Measurements from ENCODE around the gene THADA.

Gene THADA

DNA sequence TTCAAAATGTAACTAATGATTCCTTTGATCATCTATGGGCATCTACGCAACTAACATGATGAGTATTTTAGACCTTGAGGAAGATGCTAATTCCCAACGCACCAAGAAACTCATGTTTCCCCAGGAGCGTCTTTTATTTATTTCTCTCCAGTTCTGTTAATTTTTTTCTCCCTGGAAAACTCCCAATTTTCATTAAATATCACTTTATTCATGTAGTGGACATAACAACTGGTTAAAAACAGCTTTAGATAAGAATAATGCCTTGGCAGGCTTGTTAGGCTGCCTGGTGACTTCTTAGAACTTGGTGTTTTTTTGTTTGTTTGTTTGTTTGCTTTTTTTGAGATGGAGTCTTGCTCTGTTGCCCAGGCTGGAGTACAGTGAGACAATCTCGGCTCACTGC, 306.5 kb downstream of the THADA start:
- Histone ChIP-seq H3K4me2 (ENCODE audit: low read depth, low read length, poor library complexity, severe bottlenecking) (no peak overlapping the region), H3K9ac (ENCODE audit: low read length) (no peak overlapping the region), H2AFZ (ENCODE audit: low read depth, low read length, severe bottlenecking) (no peak overlapping the region), H3K79me2 (ENCODE audit: insufficient read depth, low read length) (no peaks in the 10 kb centered on the region), H4K20me1 (ENCODE audit: low read depth, low read length) (no peaks in the 10 kb centered on the region), H3F3A (ENCODE audit: insufficient read depth) (no peaks in the 10 kb centered on the region), H3K27me3 (ENCODE audit: low read length) (no peaks in the 10 kb centered on the region), H3K36me3 (ENCODE audit: low read length) (peaks cover 24% of the 10 kb centered on the region), H3K9me3 (ENCODE audit: insufficient read depth, low read length) (peaks cover 8% of the 10 kb centered on the region; the same call in 1 of the 2 replicates), H3K27ac (ENCODE audit: low read depth, low read length) (no peak overlapping the region), H3K9me2 (replicated peaks; ENCODE audit: insufficient read depth, low read length) (no peaks in the 10 kb centered on the region), H3K4me3 (ENCODE audit: insufficient read depth, low read length, poor library complexity, severe bottlenecking) (no peak overlapping the region)
- TF ChIP-seq EZH2phosphoT487 (conservative IDR thresholded peaks at IDR 0.05; ENCODE audit: low read length) = no peak
- TF ChIP-seq, protein P1, sequence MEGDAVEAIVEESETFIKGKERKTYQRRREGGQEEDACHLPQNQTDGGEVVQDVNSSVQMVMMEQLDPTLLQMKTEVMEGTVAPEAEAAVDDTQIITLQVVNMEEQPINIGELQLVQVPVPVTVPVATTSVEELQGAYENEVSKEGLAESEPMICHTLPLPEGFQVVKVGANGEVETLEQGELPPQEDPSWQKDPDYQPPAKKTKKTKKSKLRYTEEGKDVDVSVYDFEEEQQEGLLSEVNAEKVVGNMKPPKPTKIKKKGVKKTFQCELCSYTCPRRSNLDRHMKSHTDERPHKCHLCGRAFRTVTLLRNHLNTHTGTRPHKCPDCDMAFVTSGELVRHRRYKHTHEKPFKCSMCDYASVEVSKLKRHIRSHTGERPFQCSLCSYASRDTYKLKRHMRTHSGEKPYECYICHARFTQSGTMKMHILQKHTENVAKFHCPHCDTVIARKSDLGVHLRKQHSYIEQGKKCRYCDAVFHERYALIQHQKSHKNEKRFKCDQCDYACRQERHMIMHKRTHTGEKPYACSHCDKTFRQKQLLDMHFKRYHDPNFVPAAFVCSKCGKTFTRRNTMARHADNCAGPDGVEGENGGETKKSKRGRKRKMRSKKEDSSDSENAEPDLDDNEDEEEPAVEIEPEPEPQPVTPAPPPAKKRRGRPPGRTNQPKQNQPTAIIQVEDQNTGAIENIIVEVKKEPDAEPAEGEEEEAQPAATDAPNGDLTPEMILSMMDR (IDR thresholded peaks at IDR 0.05; ENCODE audit: insufficient read depth, low read length, poor library complexity, severe bottlenecking) = no peak

DNA sequence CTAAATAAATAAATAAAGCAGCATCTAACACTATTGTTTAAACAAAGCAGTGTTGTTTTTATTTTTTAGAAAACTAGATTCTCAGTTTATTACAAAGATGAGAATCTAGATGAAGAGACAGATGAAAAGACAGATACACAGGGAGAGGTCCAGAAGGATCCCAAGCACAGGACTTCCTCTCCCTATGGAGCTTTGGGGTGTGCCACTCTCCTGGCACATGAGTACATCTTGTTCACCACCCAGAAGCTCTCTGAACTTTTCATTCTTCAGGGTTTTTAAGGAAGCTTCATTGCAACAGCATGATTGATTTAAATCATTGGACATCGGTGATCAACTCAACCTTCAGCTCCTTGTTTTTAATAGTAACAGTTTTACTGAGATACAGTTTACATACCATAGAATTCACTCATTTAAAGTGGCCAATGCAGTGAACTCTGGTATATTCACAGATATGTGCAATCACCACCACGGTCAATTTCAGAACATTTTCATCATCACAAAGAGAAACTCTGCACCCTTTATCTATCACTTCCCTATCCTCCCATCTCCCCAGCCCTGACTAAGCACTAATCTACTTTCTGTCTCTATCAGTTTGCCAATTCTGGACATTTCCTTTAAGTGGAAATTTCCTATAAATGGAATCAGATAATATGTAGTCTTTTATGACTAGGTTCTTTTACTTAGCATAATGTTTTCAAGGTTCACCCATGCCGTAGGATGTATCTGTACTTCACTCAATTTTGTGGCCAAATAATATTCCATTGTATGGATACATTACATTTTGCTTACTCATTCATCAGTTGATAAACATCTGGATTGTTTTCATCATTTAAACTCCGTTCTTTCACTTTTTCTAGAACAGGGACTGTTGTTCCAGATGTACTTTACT, 307.2 kb downstream of the THADA start:
- no peaks in the 10 kb centered on the region for H3F3A ChIP-seq (ENCODE audit: insufficient read depth)
- no peak overlapping the region for H3K27ac ChIP-seq (ENCODE audit: low read depth, low read length)
- no peak overlapping the region for H3K4me3 ChIP-seq (ENCODE audit: insufficient read depth, low read length, poor library complexity, severe bottlenecking)
- no peak overlapping the region for H3K4me2 ChIP-seq (ENCODE audit: low read depth, low read length, poor library complexity, severe bottlenecking)
- no peak for TF ChIP-seq EZH2phosphoT487 (conservative IDR thresholded peaks at IDR 0.05; ENCODE audit: low read length)
- TF ChIP-seq, protein P1 (IDR thresholded peaks at IDR 0.05; ENCODE audit: insufficient read depth, low read length, poor library complexity, severe bottlenecking) = no peak
- peaks cover 12% of the 10 kb centered on the region; the same call in 1 of the 2 replicates for H3K9me3 ChIP-seq (ENCODE audit: insufficient read depth, low read length)
- no peaks in the 10 kb centered on the region for H4K20me1 ChIP-seq (ENCODE audit: low read depth, low read length)
- H3K9ac ChIP-seq (ENCODE audit: low read length) = no peak overlapping the region
- no peaks in the 10 kb centered on the region for H3K79me2 ChIP-seq (ENCODE audit: insufficient read depth, low read length)
- H2AFZ ChIP-seq (ENCODE audit: low read depth, low read length, severe bottlenecking) = no peak overlapping the region
- H3K36me3 ChIP-seq (ENCODE audit: low read length) = peaks cover 30% of the 10 kb centered on the region
- no peaks in the 10 kb centered on the region for H3K27me3 ChIP-seq (ENCODE audit: low read length)
- H3K9me2 ChIP-seq (replicated peaks; ENCODE audit: insufficient read depth, low read length) = no peaks in the 10 kb centered on the region

DNA sequence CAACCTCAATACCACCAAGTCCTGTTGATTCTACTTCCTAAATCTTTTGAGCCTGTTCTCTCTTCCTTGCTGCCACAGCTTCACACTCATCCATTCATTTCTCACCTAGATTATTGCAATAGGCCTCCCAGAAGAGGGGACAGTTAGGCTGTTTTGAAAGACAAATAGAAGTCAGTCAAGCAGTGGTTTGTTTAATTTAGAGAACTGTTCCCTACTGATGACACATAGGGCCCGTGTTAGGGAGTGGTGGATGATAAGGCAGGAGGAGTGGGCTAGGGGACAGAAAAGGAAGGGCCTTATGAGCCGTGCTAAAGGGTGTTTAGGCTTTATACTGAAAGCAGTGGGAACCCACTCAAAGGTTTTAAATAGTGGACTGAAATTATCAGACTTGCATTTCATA, 309.9 kb downstream of the THADA start:
- Histone ChIP-seq H3K9me2 (replicated peaks; ENCODE audit: insufficient read depth, low read length) (no peaks in the 10 kb centered on the region), H3K4me2 (ENCODE audit: low read depth, low read length, poor library complexity, severe bottlenecking) (no peak overlapping the region), H3K9me3 (ENCODE audit: insufficient read depth, low read length) (peaks cover 12% of the 10 kb centered on the region; the same call in 1 of the 2 replicates), H3K79me2 (ENCODE audit: insufficient read depth, low read length) (no peaks in the 10 kb centered on the region), H3K4me3 (ENCODE audit: insufficient read depth, low read length, poor library complexity, severe bottlenecking) (no peak overlapping the region), H3F3A (ENCODE audit: insufficient read depth) (no peaks in the 10 kb centered on the region), H4K20me1 (ENCODE audit: low read depth, low read length) (no peaks in the 10 kb centered on the region), H3K27ac (ENCODE audit: low read depth, low read length) (no peak overlapping the region), H2AFZ (ENCODE audit: low read depth, low read length, severe bottlenecking) (no peak overlapping the region), H3K27me3 (ENCODE audit: low read length) (no peaks in the 10 kb centered on the region), H3K9ac (ENCODE audit: low read length) (no peak overlapping the region), H3K36me3 (ENCODE audit: low read length) (peaks cover 33% of the 10 kb centered on the region)
- TF ChIP-seq, protein P1 (IDR thresholded peaks at IDR 0.05; ENCODE audit: insufficient read depth, low read length, poor library complexity, severe bottlenecking) = no peak
- no peak for TF ChIP-seq EZH2phosphoT487 (conservative IDR thresholded peaks at IDR 0.05; ENCODE audit: low read length)
